Lung (tissue), 12 donors: ENCODE data around the gene GALNT5. TPM values are rescaled to one million over a fixed set of nuclear protein-coding genes. Genes with fewer than 3 reads are reported as not detected.

ENCODE experiments used
- ATAC-seq: fragments of 200-7000 bp; cut with Tn5 transposase; one replicate; pipeline ENCODE4 v1.9.1; 2020; ENCODE audit warnings: moderate number of reproducible peaks; ENCODE audit not compliant: insufficient read depth, low FRiP score
- DNase-seq, 3 donors: peaks; one replicate each; pipeline ENCODE4 v3.0.0-alpha.2; 2013 to 2017
- H3K27ac ChIP-seq, 2 donors: one replicate each; pipeline ENCODE4 v1.5.1; 2013; ENCODE audit warnings: mild to moderate bottlenecking in 2 of 2, moderate library complexity in 2 of 2, control low read depth in 1 of 2, inconsistent platforms in 1 of 2, low read depth in 1 of 2, low read length in 1 of 2
- H3K27me3 ChIP-seq, 3 donors: one replicate each; pipeline ENCODE4 v1.5.1; 2013; ENCODE audit warnings: low read length in 2 of 3; ENCODE audit not compliant: control insufficient read depth in 3 of 3, insufficient read depth in 3 of 3
- H3K36me3 ChIP-seq, 4 donors: one replicate each; pipeline ENCODE4 v1.5.1; 2013; ENCODE audit warnings: low read length in 4 of 4, mild to moderate bottlenecking in 1 of 4, moderate library complexity in 1 of 4; ENCODE audit not compliant: control insufficient read depth in 4 of 4, insufficient read depth in 4 of 4
- H3K4me1 ChIP-seq, 5 donors: one replicate each; pipeline ENCODE4 v1.5.1; 2013; ENCODE audit warnings: low read length in 5 of 5, mild to moderate bottlenecking in 2 of 5, moderate library complexity in 1 of 5; ENCODE audit not compliant: control insufficient read depth in 5 of 5, insufficient read depth in 5 of 5
- H3K4me3 ChIP-seq: one replicate; pipeline ENCODE4 v1.5.1; 2013; ENCODE audit warnings: mild to moderate bottlenecking, control low read depth, moderate library complexity
- H3K9ac ChIP-seq, 2 donors: one replicate each; pipeline ENCODE4 v1.5.1; 2013; ENCODE audit warnings: low read length in 2 of 2, control low read depth in 1 of 2; ENCODE audit not compliant: insufficient read depth in 1 of 2
- H3K9me3 ChIP-seq, 4 donors: one replicate each; pipeline ENCODE4 v1.5.1; 2013; ENCODE audit warnings: low read length in 3 of 4, mild to moderate bottlenecking in 1 of 4, moderate library complexity in 1 of 4; ENCODE audit not compliant: control insufficient read depth in 4 of 4, insufficient read depth in 3 of 4
- CTCF ChIP-seq: IDR thresholded peaks from 2 replicates; pipeline ENCODE4 v1.5.1; 2012; ENCODE audit warnings: mild to moderate bottlenecking; ENCODE audit errors: control extremely low read depth, extremely low read depth
- WGBS, 2 donors: extraction: QIAGEN DNeasy Blood & Tissue Kit; methylation state at CpG; one replicate each; pipeline ENCODE4 v1.1.7; 2013; 5-methylcytosine and 5-hydroxymethylcytosine counted together
- polyA plus RNA-seq, 2 donors: library from polyadenylated mRNA; stranded (reverse); fragments of 200-250 nt; gene quantifications; one replicate each; pipeline ENCODE4 v1.2.1, GENCODE V29; 2013
- total RNA-seq, 2 donors: library from RNA; depleted of rRNA in 1 of 2; stranded (reverse); fragments of >200 nt in 1 of 2; gene quantifications; one replicate each; pipeline ENCODE4 v1.2.1, GENCODE V29; 2014 to 2021
- donor health status: control.
- donor health status: control.
- donor health status: Bipolar disorder and iron deficiency.
- donor health status: healthy.
- donor health status: DM: yes; HTN: yes; CAD: no.

The GALNT5 gene
- total and polyA plus RNA-seq, 4 donors = 3.8 to 35.9 (median 10.3) TPM

GRCh38 chr2:157262248-157262647 is 4.7 kb downstream of the GALNT5 start:
- H3K27me3 ChIP-seq = no peaks in the 10 kb centered on the region
- H3K4me1 ChIP-seq = peaks cover 0 to 22% (median 4%) of the 10 kb centered on the region in 5 donors
- no peak for TF ChIP-seq CTCF
- H3K9ac ChIP-seq = no peak overlapping the region
- H3K27ac ChIP-seq = no peak overlapping the region
- ATAC-seq (no peak), DNase-seq (no peak)
- no peaks in the 10 kb centered on the region for H3K9me3 ChIP-seq
- WGBS, 2 donors = 76 to 92% methylated on average over 3 of the region's 3 CpGs
- no peak overlapping the region for H3K4me3 ChIP-seq
- no peaks in the 10 kb centered on the region for H3K36me3 ChIP-seq

- ATAC-seq (no peak), DNase-seq (peak in 2 of 3 donors; percentile 29 to 59)
- Histone ChIP-seq H3K4me1 (peaks cover 0 to 11% (median 4%) of the 10 kb centered on the region in 5 donors), H3K4me3 (no peak overlapping the region), H3K27me3 (no peaks in the 10 kb centered on the region), H3K36me3 (no peaks in the 10 kb centered on the region), H3K27ac (no peak overlapping the region), H3K9ac (no peak overlapping the region), H3K9me3 (no peaks in the 10 kb centered on the region)
- no peak for TF ChIP-seq CTCF
- WGBS, 2 donors = 50 to 78% methylated on average over 3 of the region's 3 CpGs
Observed at GRCh38 chr2:157264099-157264498, 6.6 kb downstream of the GALNT5 start.

GRCh38 chr2:157265825-157266224 is 8.3 kb downstream of the GALNT5 start:
- no peaks in the 10 kb centered on the region for H3K9me3 ChIP-seq
- no peak for TF ChIP-seq CTCF
- no peaks in the 10 kb centered on the region for H3K27me3 ChIP-seq
- H3K9ac ChIP-seq = no peak overlapping the region
- WGBS, 2 donors = 88 to 91% methylated on average over 4 of the region's 4 CpGs
- no peak overlapping the region for H3K4me3 ChIP-seq
- H3K36me3 ChIP-seq = no peaks in the 10 kb centered on the region
- no peak overlapping the region for H3K27ac ChIP-seq
- ATAC-seq (no peak), DNase-seq (no peak)
- H3K4me1 ChIP-seq = peaks cover 0 to 5% (median 0%) of the 10 kb centered on the region in 5 donors

GRCh38 chr2:157267476-157267875 is 10.0 kb downstream of the GALNT5 start:
- H3K9me3 ChIP-seq = no peaks in the 10 kb centered on the region
- no peak overlapping the region for H3K4me3 ChIP-seq
- ATAC-seq (no peak), DNase-seq (no peak)
- no peak overlapping the region for H3K27ac ChIP-seq
- WGBS, 2 donors = 30 to 31% methylated on average over 2 of the region's 2 CpGs
- no peak overlapping the region for H3K9ac ChIP-seq
- TF ChIP-seq CTCF = no peak
- H3K36me3 ChIP-seq = no peaks in the 10 kb centered on the region
- no peaks in the 10 kb centered on the region for H3K27me3 ChIP-seq
- H3K4me1 ChIP-seq = peaks cover 0 to 5% (median 0%) of the 10 kb centered on the region in 5 donors
